GM12878 (cell line): Measurements from ENCODE around the gene BAZ1B. TPM values are rescaled to one million over a fixed set of nuclear protein-coding genes. Genes with fewer than 3 reads are reported as not detected.

Experiments
- ATAC-seq: fragments of 200-7000 bp; cut with Tn5 transposase; 3 replicates; pipeline ENCODE4 v1.9.1; 2020; ENCODE audit warnings: mild to moderate bottlenecking, moderate library complexity
- BruUV-seq: library from RNA; stranded (reverse); fragments of 400-500 nt; replicated peaks from 2 replicates; lab custom pipeline; 2021; lab: Mats Ljungman, UMichigan
- CTCF ChIA-PET: fragments of 300-600 bp; sonication (Branson Sonifier 250); formaldehyde crosslinking; extraction: SDS; loops from one replicate; lab custom pipeline; 2021; ENCODE audit warnings: inconsistent platforms; lab: Yijun Ruan, JAX
- POLR2A ChIA-PET: fragments of 350-600 bp; formaldehyde crosslinking; extraction: SDS; loops from one replicate; lab custom pipeline; 2021; ENCODE audit warnings: inconsistent platforms; lab: Charles Lee
- RAD21 ChIA-PET: fragments of 300-600 bp; sonication (Branson Sonifier 250); formaldehyde crosslinking; loops from one replicate; lab custom pipeline; 2023; ENCODE audit warnings: antibody characterized with exemption; ENCODE audit not compliant: unreplicated experiment; lab: Charles Lee
- SMC1A ChIA-PET: fragments of 300-600 bp; sonication (Branson Sonifier 250); formaldehyde crosslinking; loops from one replicate; lab custom pipeline; 2023; ENCODE audit not compliant: unreplicated experiment, uncharacterized antibody; lab: Charles Lee
- DNase-seq: peaks from one replicate; pipeline ENCODE4 v3.0.0-alpha.2; 2011; ENCODE audit warnings: low read depth, low spot score
- FAIRE-seq: peaks from 3 replicates; lab custom pipeline; 2011; peaks lifted over from hg19 to GRCh38; lab: Jason Lieb, UNC
- H2AFZ ChIP-seq: 2 replicates; pipeline ENCODE4 v1.6.0; 2011; ENCODE audit warnings: low read depth, low read length, control low read depth; ENCODE audit not compliant: control insufficient read depth
- H3K27ac ChIP-seq: 2 replicates; pipeline ENCODE4 v1.5.1; 2011; ENCODE audit warnings: control low read depth; ENCODE audit not compliant: control insufficient read depth, insufficient read depth
- H3K27me3 ChIP-seq, 2 experiments: replicated peaks in 1 of 2; 2 replicates each; pipeline versions ENCODE4 v1.6.0 to v1.6.1; 2011; ENCODE audit warnings: low read length in 1 of 2; ENCODE audit not compliant: control insufficient read depth in 2 of 2, insufficient read depth in 2 of 2
- H3K36me3 ChIP-seq, 2 experiments: 2 replicates each; pipeline ENCODE4 v1.5.1; 2011; ENCODE audit warnings: low read length in 1 of 2; ENCODE audit not compliant: control insufficient read depth in 2 of 2, insufficient read depth in 2 of 2
- H3K4me1 ChIP-seq: 2 replicates; pipeline ENCODE4 v1.6.1; 2011; ENCODE audit warnings: mild to moderate bottlenecking, low read length, moderate library complexity, mixed read lengths; ENCODE audit not compliant: control insufficient read depth, insufficient read depth
- H3K4me2 ChIP-seq: 2 replicates; pipeline ENCODE4 v1.6.0; 2011; ENCODE audit warnings: control low read depth; ENCODE audit not compliant: control insufficient read depth, insufficient read depth
- H3K4me3 ChIP-seq: fragments of 200-600 bp; sonication (generic); 2 replicates; pipeline ENCODE4 v1.5.1; 2016
- H3K79me2 ChIP-seq: 2 replicates; pipeline ENCODE4 v1.6.0; 2011; ENCODE audit warnings: low read length; ENCODE audit not compliant: control insufficient read depth, insufficient read depth
- H3K9ac ChIP-seq: 2 replicates; pipeline ENCODE4 v1.8.0; 2011; ENCODE audit warnings: low read length, control low read depth, mixed read lengths; ENCODE audit not compliant: control insufficient read depth, insufficient read depth
- H3K9me3 ChIP-seq: replicated peaks from 3 replicates; pipeline ENCODE4 v1.5.1; 2011; ENCODE audit warnings: mild to moderate bottlenecking, low read length; ENCODE audit not compliant: control insufficient read depth, insufficient read depth
- H4K20me1 ChIP-seq: 2 replicates; pipeline ENCODE4 v1.6.0; 2011; ENCODE audit not compliant: control insufficient read depth, insufficient read depth
- BMI1 ChIP-seq: fragments of 450-650 bp; IDR thresholded peaks from 2 replicates; pipeline ENCODE4 v1.6.1; 2016; ENCODE audit warnings: mild to moderate bottlenecking, moderate library complexity, borderline replicate concordance
- CBFB ChIP-seq: IDR thresholded peaks from 2 replicates; pipeline ENCODE4 v1.6.1; 2016; ENCODE audit warnings: antibody characterized with exemption, low read depth
- CEBPB ChIP-seq, 2 experiments: fragments of 150-350 bp in 1 of 2; IDR thresholded peaks; 2 replicates each; pipeline ENCODE4 v1.6.1; 2012 to 2014; ENCODE audit warnings: low read depth in 2 of 2, low read length in 2 of 2, borderline replicate concordance in 1 of 2, inconsistent platforms in 1 of 2
- FOXM1 ChIP-seq: IDR thresholded peaks from 2 replicates; pipeline ENCODE4 v1.6.1; 2012; ENCODE audit warnings: low read depth, mild to moderate bottlenecking, inconsistent platforms, low read length, moderate library complexity
- IRF4 ChIP-seq: IDR thresholded peaks from 2 replicates; pipeline ENCODE4 v1.6.1; 2011; ENCODE audit warnings: low read depth, low read length
- KDM1A ChIP-seq: fragments of 200-600 bp; sonication (generic); IDR thresholded peaks from 2 replicates; pipeline ENCODE4 v1.6.1; 2016; ENCODE audit warnings: borderline replicate concordance
- MTA2 ChIP-seq: fragments of 450-650 bp; IDR thresholded peaks from 2 replicates; pipeline ENCODE4 v1.6.1; 2016; ENCODE audit warnings: low read depth, mild to moderate bottlenecking, moderate library complexity
- RAD21 ChIP-seq: IDR thresholded peaks from 2 replicates; pipeline ENCODE4 v1.6.1; 2011; ENCODE audit warnings: mild to moderate bottlenecking, low read depth, low read length, moderate library complexity; ENCODE audit not compliant: insufficient read depth
- SPI1 ChIP-seq: IDR thresholded peaks from 2 replicates; pipeline ENCODE4 v1.6.1; 2011; ENCODE audit warnings: low read depth, mild to moderate bottlenecking, low read length, moderate library complexity, borderline replicate concordance; ENCODE audit not compliant: insufficient read depth
- STAT3 ChIP-seq: IDR thresholded peaks from 2 replicates; pipeline ENCODE4 v1.6.1; 2011; ENCODE audit warnings: low read depth, low read length, improper control_type of control experiment
- TBL1XR1 ChIP-seq: IDR thresholded peaks from 2 replicates; pipeline ENCODE4 v1.6.1; 2012; ENCODE audit warnings: low read depth, low read length, improper control_type of control experiment
- ZBTB33 ChIP-seq: fragments of 450-650 bp; IDR thresholded peaks from 2 replicates; pipeline ENCODE4 v1.6.1; 2017; ENCODE audit warnings: mild to moderate bottlenecking
- WGBS: methylation state at CpG from one replicate; pipeline ENCODE4 v1.1.6; 2016; ENCODE audit warnings: low lambda C conversion rate; ENCODE audit not compliant: insufficient replicate concordance, insufficient coverage; ENCODE audit errors: missing lambda C conversion rate; 5-methylcytosine and 5-hydroxymethylcytosine counted together
- in situ Hi-C: fragments of 300-500 bp; cut with MboI; formaldehyde crosslinking; loops from 9 replicates; pipeline ENCODE4 v1.14.3; 2018; ENCODE audit warnings: mixed read lengths
- intact Hi-C: fragments of 100-400 bp; cut with micrococcal nuclease; formaldehyde crosslinking; loops from one replicate; pipeline ENCODE4 v1.14.2; 2022; ENCODE audit not compliant: unreplicated experiment
- polyA plus RNA-seq, 11 experiments: library from polyadenylated mRNA; depleted of rRNA in 4 of 11; unstranded in 6 of 11; stranded (reverse) in 5 of 11; fragments of >200 nt; fragmentation: Nextera tagmentation in 4 of 11; fragmentation: Illumina TruSeq in 1 of 11; extraction: Ambion mirVana in 4 of 11; extraction: Trizol in 1 of 11; gene quantifications; 1 replicate in 1 of 11; 2 replicates in 10 of 11; pipeline versions ENCODE4 v1.2.1 to v1.2.3, GENCODE V29; 2011 to 2016; ENCODE audit warnings: inconsistent platforms in 2 of 11, missing spikeins in 2 of 11, low read depth in 1 of 11
- total RNA-seq, 4 experiments: library from RNA; depleted of rRNA in 3 of 4; stranded (reverse); fragments of >200 nt in 3 of 4; fragmentation: Illumina TruSeq in 1 of 4; extraction: Trizol in 1 of 4; gene quantifications; 2 replicates each; pipeline versions ENCODE4 v1.2.1 to v1.2.3, GENCODE V29; 2013 to 2021
- TF ChIP-seq, protein P1 (sequence below): IDR thresholded peaks from 2 replicates; pipeline ENCODE4 v1.6.1; 2012; ENCODE audit warnings: low read length, inconsistent platforms
- TF ChIP-seq, protein P2 (sequence below): fragments of 450-650 bp; IDR thresholded peaks from 2 replicates; pipeline ENCODE4 v1.6.1; 2016; ENCODE audit warnings: mild to moderate bottlenecking
- TF ChIP-seq, protein P3 (sequence below): fragments of 450-650 bp; IDR thresholded peaks from 2 replicates; pipeline ENCODE4 v1.6.1; 2014; ENCODE audit warnings: mild to moderate bottlenecking
- TF ChIP-seq, protein P4 (sequence below): IDR thresholded peaks from 2 replicates; pipeline ENCODE4 v1.6.1; 2011; ENCODE audit warnings: low read depth, mild to moderate bottlenecking, low read length, moderate library complexity, borderline replicate concordance; ENCODE audit errors: extremely low read depth

Gene BAZ1B
- total and polyA plus RNA-seq, 10 of the 15 experiments (the other 5 are each of a cell fraction or from before 2014, with no cell fraction given) = 14.0 to 77.4 (median 36.2) TPM

DNA sequence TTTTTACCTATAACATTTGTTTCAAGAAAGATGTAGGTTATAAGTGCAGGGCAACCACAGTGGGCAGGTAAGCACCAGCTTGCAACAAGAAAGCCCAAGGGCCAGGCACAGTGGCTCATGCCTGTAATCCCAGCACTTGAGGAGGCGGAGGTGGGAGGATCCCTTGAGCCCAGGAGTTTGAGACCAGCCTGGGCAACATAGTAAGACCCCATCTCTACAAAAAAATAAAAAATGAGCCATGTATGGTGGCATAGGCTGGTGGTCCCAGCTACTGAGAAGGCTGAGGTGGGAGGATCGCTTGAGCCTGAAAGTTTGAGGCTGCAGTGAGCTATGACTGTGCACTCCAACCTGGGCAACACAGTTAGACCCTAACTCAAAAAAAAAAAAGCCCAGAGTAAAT is 22.6 kb upstream of the BAZ1B start:
- CTCF ChIA-PET = interaction anchor here (0.9 kb wide), 1 partner anchor 10 kb away, joined by 3 read pairs; no protein-coding TSS in a partner anchor
- SMC1A ChIA-PET = interaction anchor here (0.8 kb wide), 1 partner anchor 31 kb away, joined by 3 read pairs; no protein-coding TSS in a partner anchor
- H3K4me2 ChIP-seq = no peak overlapping the region
- RAD21 ChIA-PET = no interaction called here
- no peak overlapping the region for H2AFZ ChIP-seq
- in situ Hi-C loops = no loop called here
- H3K4me1 ChIP-seq = peaks cover 4% of the 10 kb centered on the region
- BruUV-seq = no TSS peak
- DNase-seq (no peak), ATAC-seq (no peak), FAIRE-seq (no peak)
- H3K27me3 ChIP-seq = no peaks in the 10 kb centered on the region
- H4K20me1 ChIP-seq = peaks cover 3% of the 10 kb centered on the region; the same call in 1 of the 2 replicates
- H3K79me2 ChIP-seq = peaks cover 14% of the 10 kb centered on the region
- POLR2A ChIA-PET = no interaction called here
- H3K9me3 ChIP-seq = no peaks in the 10 kb centered on the region
- peaks cover 16 to 28% of the 10 kb centered on the region in 2 experiments for H3K36me3 ChIP-seq
- no peak overlapping the region for H3K4me3 ChIP-seq
- WGBS = 100% methylated on average over 2 of the region's 2 CpGs
- H3K27ac ChIP-seq = no peak overlapping the region
- H3K9ac ChIP-seq = no peak overlapping the region
- intact Hi-C loops = no loop called here
- TF ChIP-seq STAT3 (no peak), IRF4 (no peak), FOXM1 (no peak), TBL1XR1 (no peak), RAD21 (no peak), CBFB (no peak), ZBTB33 (no peak), CEBPB (IDR thresholded peaks at IDR 0.05; ENCODE audit: borderline replicate concordance in 1 of 2, low read depth in 2 of 2, low read length in 2 of 2) (no peak), BMI1 (no peak), SPI1 (no peak), MTA2 (no peak), KDM1A (no peak)
- TF ChIP-seq, protein P1, sequence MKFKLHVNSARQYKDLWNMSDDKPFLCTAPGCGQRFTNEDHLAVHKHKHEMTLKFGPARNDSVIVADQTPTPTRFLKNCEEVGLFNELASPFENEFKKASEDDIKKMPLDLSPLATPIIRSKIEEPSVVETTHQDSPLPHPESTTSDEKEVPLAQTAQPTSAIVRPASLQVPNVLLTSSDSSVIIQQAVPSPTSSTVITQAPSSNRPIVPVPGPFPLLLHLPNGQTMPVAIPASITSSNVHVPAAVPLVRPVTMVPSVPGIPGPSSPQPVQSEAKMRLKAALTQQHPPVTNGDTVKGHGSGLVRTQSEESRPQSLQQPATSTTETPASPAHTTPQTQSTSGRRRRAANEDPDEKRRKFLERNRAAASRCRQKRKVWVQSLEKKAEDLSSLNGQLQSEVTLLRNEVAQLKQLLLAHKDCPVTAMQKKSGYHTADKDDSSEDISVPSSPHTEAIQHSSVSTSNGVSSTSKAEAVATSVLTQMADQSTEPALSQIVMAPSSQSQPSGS = no peak
- TF ChIP-seq, protein P2, sequence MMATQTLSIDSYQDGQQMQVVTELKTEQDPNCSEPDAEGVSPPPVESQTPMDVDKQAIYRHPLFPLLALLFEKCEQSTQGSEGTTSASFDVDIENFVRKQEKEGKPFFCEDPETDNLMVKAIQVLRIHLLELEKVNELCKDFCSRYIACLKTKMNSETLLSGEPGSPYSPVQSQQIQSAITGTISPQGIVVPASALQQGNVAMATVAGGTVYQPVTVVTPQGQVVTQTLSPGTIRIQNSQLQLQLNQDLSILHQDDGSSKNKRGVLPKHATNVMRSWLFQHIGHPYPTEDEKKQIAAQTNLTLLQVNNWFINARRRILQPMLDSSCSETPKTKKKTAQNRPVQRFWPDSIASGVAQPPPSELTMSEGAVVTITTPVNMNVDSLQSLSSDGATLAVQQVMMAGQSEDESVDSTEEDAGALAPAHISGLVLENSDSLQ = no peak
- TF ChIP-seq, protein P3, sequence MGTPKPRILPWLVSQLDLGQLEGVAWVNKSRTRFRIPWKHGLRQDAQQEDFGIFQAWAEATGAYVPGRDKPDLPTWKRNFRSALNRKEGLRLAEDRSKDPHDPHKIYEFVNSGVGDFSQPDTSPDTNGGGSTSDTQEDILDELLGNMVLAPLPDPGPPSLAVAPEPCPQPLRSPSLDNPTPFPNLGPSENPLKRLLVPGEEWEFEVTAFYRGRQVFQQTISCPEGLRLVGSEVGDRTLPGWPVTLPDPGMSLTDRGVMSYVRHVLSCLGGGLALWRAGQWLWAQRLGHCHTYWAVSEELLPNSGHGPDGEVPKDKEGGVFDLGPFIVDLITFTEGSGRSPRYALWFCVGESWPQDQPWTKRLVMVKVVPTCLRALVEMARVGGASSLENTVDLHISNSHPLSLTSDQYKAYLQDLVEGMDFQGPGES = no peak
- TF ChIP-seq, protein P4, sequence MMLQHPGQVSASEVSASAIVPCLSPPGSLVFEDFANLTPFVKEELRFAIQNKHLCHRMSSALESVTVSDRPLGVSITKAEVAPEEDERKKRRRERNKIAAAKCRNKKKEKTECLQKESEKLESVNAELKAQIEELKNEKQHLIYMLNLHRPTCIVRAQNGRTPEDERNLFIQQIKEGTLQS = no peak
